Fibroblast of villous mesenchyme (primary cell): ENCODE data around the gene TTLL8. TPM values are rescaled to one million over a fixed set of nuclear protein-coding genes. Genes with fewer than 3 reads are reported as not detected.

Experiments used
- DNase-seq: peaks from one replicate; pipeline ENCODE4 v3.0.0-alpha.2; 2010; ENCODE audit warnings: low read depth
- H3K4me3 ChIP-seq: 2 replicates; pipeline ENCODE4 v1.5.1; 2011; ENCODE audit warnings: low read depth, mild to moderate bottlenecking, low read length
- CTCF ChIP-seq: IDR thresholded peaks from 2 replicates; pipeline ENCODE4 v1.5.1; 2012; ENCODE audit warnings: low read depth, mild to moderate bottlenecking, low read length; ENCODE audit not compliant: insufficient read depth
- total RNA-seq: library from RNA; depleted of rRNA; stranded (reverse); fragments of >200 nt; gene quantifications from 2 replicates; pipeline ENCODE4 v1.2.3, GENCODE V29; 2012

Gene TTLL8
- total RNA-seq, 1 donor = not detected

- no peak overlapping the region for H3K4me3 ChIP-seq
- no peak for TF ChIP-seq CTCF
- DNase-seq = no peak
Observed at GRCh38 chr22:50041361-50042065, 16.6 kb downstream of the TTLL8 start.

- no peak overlapping the region for H3K4me3 ChIP-seq
- no peak for TF ChIP-seq CTCF
- DNase-seq = no peak
Observed at GRCh38 chr22:50040717-50041116, 17.4 kb downstream of the TTLL8 start.

- TF ChIP-seq CTCF = no peak
- no peak for DNase-seq
- no peak overlapping the region for H3K4me3 ChIP-seq
Observed at GRCh38 chr22:50039669-50040443, 18.2 kb downstream of the TTLL8 start.

- no peak overlapping the region for H3K4me3 ChIP-seq
- TF ChIP-seq CTCF = no peak
- no peak for DNase-seq
Observed at GRCh38 chr22:50035976-50036724, 21.9 kb downstream of the TTLL8 start.

- DNase-seq = no peak
- TF ChIP-seq CTCF = no peak
Observed at GRCh38 chr22:50035131-50035881, 22.8 kb downstream of the TTLL8 start.

GRCh38 chr22:50034126-50035081, 23.7 kb downstream of the TTLL8 start:
- H3K4me3 ChIP-seq = no peak overlapping the region
- DNase-seq = no peak
- no peak for TF ChIP-seq CTCF

More at GRCh38 chr22:50035131-50035881, 22.8 kb downstream of the TTLL8 start:
- H3K4me3 ChIP-seq = no peak overlapping the region
